Astrocyte of the hippocampus (primary cell): Measurements from ENCODE around the gene PPP1R14B.

Source experiments
- DNase-seq: peaks from one replicate; pipeline ENCODE4 v3.0.0; 2011; ENCODE audit warnings: low read depth, low spot score

The PPP1R14B gene

DNA sequence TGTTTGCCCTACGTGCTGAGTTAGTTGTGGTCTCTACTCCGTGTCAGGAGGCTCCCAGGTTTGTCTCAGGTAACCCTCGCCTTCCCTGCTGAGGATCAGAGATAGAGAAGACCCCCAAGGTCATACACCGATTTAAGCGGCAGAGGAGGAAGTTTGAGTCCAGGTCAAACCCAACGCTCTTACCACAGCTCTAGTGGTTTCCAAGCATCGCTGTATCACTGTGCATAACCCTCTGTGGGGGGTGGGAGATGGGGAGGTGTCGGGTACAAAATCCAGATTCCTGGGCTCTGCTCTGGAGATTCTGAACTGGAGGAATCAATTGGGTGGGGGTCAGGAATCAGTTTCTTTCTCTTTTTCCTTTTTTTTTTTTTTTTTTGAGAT lies 15.8 kb downstream of the PPP1R14B start:
- DNase-seq, result no peak

DNA sequence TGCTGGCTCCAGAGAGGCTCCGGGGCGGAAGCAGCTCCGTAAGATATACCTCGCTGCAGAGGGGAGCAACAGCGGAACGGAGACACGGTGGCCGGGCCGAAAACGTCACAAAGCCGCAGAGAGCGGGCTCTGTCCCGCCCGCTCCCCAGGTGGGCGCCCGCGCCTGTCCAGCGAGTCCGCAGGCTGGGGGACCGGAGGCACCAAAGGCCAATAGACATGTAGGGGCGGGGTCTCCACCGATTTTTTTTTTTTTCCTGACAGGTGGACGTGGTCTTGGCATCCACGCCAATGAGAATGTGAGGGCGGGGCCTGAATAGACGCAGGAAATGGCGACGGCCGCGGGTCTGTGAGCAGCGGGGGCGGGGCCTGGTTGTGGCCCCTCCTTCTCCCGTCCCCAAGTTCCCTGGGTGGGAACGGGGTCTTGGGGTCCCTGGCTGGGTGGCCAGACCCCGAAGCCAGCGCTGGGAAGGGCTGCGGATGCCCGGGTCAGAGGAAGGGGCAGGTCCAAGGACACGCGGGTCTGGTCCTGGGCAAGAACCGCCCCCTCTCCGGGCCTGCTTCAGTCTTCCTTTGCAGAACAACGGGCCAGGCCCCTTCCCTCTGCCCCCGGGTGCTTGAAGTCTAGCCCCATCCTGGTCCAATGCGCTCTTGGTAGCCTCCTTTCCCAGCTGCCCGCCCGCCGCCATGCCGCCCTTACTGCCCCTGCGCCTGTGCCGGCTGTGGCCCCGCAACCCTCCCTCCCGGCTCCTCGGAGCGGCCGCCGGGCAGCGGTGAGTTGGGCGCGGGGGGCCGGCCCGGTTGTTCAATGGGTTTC lies 16.4 kb downstream of the PPP1R14B start, which contains the start of gene DNAJC4:
Gene DNAJC4 (plus strand): TSS at position 378 of the 814 bp plus-strand sequence. CDS start 307 bp downstream, at position 685.
- DNase-seq, result peak; percentile 96

- DNase-seq, result no peak
Measured at GRCh38 chr11:64229744-64230170, 17.0 kb downstream of the PPP1R14B start.

- no peak for DNase-seq
Measured at GRCh38 chr11:64229090-64229743, 17.5 kb downstream of the PPP1R14B start.

DNA sequence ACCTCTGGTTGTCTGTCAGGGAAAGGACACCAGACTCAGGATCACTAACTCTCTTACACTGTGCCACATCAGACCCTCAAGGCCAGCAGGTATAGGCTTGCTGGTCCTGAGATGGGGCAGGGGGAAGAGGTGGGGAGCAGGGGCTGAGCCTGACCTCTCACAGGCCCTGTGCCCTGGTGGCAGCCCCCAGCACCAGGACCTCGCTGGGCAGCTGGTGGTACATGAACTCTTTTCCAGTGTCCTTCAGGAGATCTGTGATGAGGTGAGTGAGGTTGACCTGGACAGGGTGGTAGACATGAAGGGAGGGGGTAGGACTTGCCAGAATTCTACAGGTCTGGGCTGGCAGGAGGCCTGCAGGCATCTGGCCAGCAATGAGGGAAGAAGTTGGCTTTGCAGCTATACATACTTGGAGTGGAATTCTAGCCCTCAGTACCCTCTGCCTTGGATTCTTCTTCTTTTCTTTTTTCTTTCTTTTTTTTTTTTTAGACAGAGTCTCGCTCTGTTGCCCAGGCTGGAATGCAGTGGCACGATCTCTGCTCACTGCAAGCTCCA lies 19.3 kb downstream of the PPP1R14B start:
- no peak for DNase-seq

GRCh38 chr11:64226507-64227051 lies 20.2 kb downstream of the PPP1R14B start:
- no peak for DNase-seq

- peak; percentile 93 for DNase-seq
Measured at GRCh38 chr11:64225608-64226506, 20.9 kb downstream of the PPP1R14B start, which contains the start of the genes NUDT22 and TRPT1. Gene NUDT22 (plus strand): TSS chr11:64226274. CDS start chr11:64226653, 379 bp downstream. Gene TRPT1 (minus strand): TSS chr11:64226186. CDS start chr11:64225860, 326 bp downstream.

GRCh38 chr11:64224891-64225607 lies 21.7 kb downstream of the PPP1R14B start:
- no peak for DNase-seq

DNA sequence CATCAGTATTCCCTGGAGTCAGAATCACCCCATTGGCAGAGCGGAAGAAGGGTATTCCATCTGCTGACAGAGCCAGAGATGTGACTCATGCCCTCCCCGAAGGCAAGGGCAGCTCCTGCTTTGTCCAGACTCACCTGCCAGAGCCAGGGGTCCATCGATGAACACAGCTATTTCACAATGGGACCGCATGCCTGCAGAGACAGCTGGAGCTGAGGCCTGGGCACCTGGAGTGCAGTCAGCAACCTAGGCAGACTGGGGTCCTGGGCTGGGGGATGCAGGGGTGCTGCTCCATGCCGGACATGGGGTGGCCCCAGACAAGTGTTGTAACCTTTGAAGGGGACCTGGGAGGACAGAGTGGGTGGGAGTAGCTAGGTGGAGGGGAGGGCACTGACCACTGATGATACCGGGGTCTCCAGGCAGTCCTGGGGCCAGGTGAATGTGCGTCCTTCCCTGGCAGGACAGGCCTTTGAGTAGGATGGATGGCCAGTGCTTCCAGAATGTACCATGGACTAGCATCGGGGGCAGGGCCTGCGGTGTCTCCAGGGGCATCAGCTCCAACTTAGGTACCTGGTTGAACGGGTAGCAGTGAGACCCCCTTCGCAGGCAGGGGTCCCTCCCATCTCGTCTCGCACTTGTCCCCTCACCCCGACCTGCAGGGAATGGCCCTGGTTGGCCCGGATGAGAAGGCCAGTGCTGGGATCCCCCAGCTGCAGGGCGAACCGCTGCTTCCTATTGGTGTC lies 22.4 kb downstream of the PPP1R14B start:
- peak; percentile 31 for DNase-seq

DNA sequence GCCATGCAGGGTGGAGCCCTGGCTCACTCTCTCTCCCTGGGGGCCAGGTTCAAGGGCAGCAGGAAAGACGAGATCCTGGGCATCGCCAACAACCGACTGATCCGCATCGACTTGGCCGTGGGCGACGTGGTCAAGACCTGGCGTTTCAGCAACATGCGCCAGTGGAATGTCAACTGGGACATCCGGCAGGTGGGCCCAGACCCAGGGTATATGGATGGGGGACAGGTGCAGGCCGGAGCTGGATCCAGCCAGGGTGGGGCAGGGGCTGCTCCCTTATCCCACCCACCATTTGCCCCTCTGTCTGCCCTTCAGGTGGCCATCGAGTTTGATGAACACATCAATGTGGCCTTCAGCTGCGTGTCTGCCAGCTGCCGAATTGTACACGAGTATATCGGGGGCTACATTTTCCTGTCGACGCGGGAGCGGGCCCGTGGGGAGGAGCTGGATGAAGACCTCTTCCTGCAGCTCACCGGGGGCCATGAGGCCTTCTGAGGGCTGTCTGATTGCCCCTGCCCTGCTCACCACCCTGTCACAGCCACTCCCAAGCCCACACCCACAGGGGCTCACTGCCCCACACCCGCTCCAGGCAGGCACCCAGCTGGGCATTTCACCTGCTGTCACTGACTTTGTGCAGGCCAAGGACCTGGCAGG lies 23.6 kb downstream of the PPP1R14B start:
- no peak for DNase-seq

DNA sequence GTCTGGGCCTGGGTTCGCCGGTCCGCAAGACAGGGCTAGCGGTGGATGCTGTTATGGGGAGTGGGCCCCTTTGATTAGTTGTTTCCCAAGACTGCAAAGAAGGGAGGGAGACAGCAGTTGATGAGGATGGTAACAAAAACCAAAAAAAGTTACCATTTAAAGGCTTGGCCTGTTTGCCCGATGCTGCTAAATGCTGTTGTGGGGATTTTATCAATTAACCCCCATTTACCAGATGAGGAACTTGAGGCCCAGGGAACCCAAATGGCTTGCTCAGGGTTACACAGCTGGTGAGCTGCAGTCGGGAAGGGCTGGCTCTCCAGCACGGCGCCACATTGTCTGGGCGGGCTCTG lies 24.1 kb downstream of the PPP1R14B start:
- DNase-seq, result no peak

DNA sequence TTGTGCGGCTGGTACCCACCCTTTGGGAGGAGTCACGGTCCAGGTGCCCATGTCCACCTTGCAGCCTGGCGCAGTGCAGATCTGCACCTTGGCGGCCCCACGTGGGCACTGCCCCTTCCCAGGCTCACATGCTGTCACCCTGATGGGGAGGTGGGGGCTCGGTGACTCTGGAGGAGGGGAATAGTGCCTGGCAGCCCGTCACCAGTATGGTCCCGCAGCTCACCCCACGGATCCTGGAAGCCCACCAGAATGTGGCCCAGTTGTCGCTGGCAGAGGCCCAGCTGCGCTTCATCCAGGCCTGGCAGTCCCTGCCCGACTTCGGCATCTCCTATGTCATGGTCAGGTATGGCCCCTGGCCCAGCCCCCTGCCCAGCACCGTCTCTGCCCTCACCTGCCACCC lies 25.9 kb downstream of the PPP1R14B start:
- DNase-seq, result no peak

GRCh38 chr11:64220271-64220670 lies 26.5 kb downstream of the PPP1R14B start:
- no peak for DNase-seq

GRCh38 chr11:64219755-64220154 lies 27.0 kb downstream of the PPP1R14B start:
- DNase-seq, result no peak

GRCh38 chr11:64219354-64219684 lies 27.4 kb downstream of the PPP1R14B start:
- DNase-seq, result no peak

DNA sequence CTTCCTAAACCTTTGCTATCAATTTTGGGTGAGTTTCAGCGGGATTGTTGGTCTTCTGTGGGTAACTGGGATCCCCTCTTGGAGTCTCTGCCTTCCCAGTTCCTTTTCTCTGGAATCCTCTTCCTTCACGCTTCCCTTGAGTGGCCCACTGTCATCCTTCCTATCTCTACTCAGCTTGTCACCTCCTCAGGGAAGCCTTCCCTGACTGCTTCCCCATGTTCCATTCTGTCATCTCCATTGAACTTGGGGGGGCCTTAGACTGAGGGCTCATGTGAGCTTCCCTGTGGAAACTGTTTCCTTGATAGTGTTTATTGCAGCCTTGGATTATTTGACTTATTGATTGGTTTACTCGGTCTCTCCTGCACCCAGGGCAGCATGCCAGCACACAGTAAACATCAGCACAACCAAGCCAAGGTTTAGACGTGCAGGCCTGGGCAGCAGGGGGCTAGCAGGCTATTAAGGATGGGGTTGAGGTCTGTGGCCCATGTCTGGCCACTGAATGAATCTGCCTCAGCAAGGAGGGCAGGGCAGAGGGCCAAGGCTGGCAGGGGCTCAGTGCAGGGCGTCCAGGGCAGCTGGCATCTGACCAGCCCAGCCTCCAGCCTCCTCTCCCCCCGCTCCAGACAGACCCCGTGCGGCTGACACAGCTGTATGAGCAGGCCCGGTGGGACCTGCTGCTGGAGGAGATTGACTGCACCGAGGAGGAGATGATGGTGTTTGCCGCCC lies 28.0 kb downstream of the PPP1R14B start:
- DNase-seq, result no peak

GRCh38 chr11:64216879-64217278 lies 29.9 kb downstream of the PPP1R14B start:
- no peak for DNase-seq

DNA sequence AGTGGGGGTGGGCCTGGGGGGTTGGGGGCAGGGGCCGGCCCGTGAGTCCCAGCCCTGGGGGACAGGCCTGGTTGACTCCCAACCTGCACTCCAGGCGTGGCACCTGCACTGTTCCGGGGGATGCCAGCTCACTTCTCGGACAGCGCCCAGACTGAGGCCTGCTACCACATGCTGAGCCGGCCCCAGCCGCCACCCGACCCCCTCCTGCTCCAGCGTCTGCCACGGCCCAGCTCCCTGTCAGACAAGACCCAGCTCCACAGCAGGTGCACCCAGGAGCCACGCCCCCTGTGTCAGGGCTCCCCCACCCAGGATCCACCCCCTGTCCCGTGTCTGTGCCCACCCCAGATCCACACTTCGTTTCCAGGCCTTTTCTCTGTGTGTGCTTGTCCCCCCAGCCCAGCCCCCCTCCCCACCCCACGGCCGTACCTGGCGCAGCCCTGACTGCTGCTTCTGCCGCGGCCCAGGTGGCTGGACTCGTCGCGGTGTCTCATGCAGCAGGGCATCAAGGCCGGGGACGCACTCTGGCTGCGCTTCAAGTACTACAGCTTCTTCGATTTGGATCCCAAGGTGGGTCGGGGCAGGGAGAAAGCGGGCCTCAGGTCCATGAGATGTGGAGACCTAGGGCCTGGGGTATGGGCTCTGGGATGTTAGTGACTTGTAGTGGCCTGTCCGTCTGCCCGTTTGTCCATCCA lies 35.4 kb downstream of the PPP1R14B start:
- DNase-seq, result no peak
